K562 (cell line): Measurements from ENCODE around the gene CERS2. TPM values are rescaled to one million over a fixed set of nuclear protein-coding genes. Genes with fewer than 3 reads are reported as not detected.
A peak's percentile ranks its signal among the peaks of the same experiment; 100 is the strongest.

Experiments used
- ATAC-seq: fragments of 200-7000 bp; cut with Tn5 transposase; 3 replicates; pipeline ENCODE4 v1.9.1; 2020; ENCODE audit warnings: moderate library complexity
- BruUV-seq: library from RNA; stranded (reverse); fragments of 400-500 nt; replicated peaks from 2 replicates; lab custom pipeline; 2021; lab: Mats Ljungman, UMichigan
- CTCF ChIA-PET: fragments of 300-600 bp; formaldehyde crosslinking; extraction: SDS; loops from one replicate; lab custom pipeline; 2021; ENCODE audit warnings: low intra/inter-chr PET ratio; lab: Yijun Ruan, JAX
- POLR2A ChIA-PET: fragments of 300-600, 350-650 bp; sonication (Branson Sonifier 250); formaldehyde crosslinking; extraction: SDS; loops from one replicate; lab custom pipeline; 2021; ENCODE audit warnings: antibody characterized with exemption, inconsistent platforms; lab: Yijun Ruan, JAX
- DNase-seq, 4 experiments: peaks; one replicate each; pipeline versions ENCODE4 v3.0.0 to v3.0.0-alpha.2; 2011 to 2018; ENCODE audit warnings: low spot score in 3 of 4, mixed read lengths in 3 of 4; ENCODE audit errors: extremely low read depth in 1 of 4
- FAIRE-seq: peaks from 2 replicates; lab custom pipeline; 2011; peaks lifted over from hg19 to GRCh38; lab: Jason Lieb, UNC
- H2AFZ ChIP-seq: 2 replicates; pipeline ENCODE4 v1.6.0; 2011; ENCODE audit warnings: low read depth, low read length, control low read depth, inconsistent platforms
- H3K27ac ChIP-seq: fragments of 200-600 bp; 3 replicates; pipeline ENCODE4 v1.8.0; 2011; ENCODE audit warnings: low read depth, mild to moderate bottlenecking, control low read depth, inconsistent platforms, low read length, moderate library complexity, mixed read lengths; ENCODE audit errors: extremely low read depth
- H3K27me3 ChIP-seq, 2 experiments: fragments of 300-600 bp in 1 of 2; 2 replicates in 1 of 2; 3 replicates in 1 of 2; pipeline versions ENCODE4 v1.6.0 to v1.8.0; 2011; ENCODE audit warnings: inconsistent platforms in 2 of 2, low read length in 2 of 2, mild to moderate bottlenecking in 1 of 2, mixed read lengths in 1 of 2, moderate library complexity in 1 of 2; ENCODE audit not compliant: control insufficient read depth in 2 of 2, insufficient read depth in 2 of 2
- H3K36me3 ChIP-seq: fragments of 300-600 bp; 3 replicates; pipeline ENCODE4 v1.8.0; 2011; ENCODE audit warnings: mild to moderate bottlenecking, low read length, inconsistent platforms; ENCODE audit not compliant: control insufficient read depth, insufficient read depth
- H3K4me1 ChIP-seq, 2 experiments: fragments of 200-600 bp in 1 of 2; replicated peaks in 1 of 2; 2 replicates in 1 of 2; 3 replicates in 1 of 2; pipeline versions ENCODE4 v1.5.1 to v1.8.0; 2011; ENCODE audit warnings: inconsistent platforms in 2 of 2, low read length in 2 of 2, mild to moderate bottlenecking in 1 of 2, mixed read lengths in 1 of 2, moderate library complexity in 1 of 2; ENCODE audit not compliant: control insufficient read depth in 2 of 2, insufficient read depth in 2 of 2
- H3K4me2 ChIP-seq: 2 replicates; pipeline ENCODE4 v1.6.1; 2011; ENCODE audit warnings: low read length, control low read depth, inconsistent platforms, mixed read lengths; ENCODE audit not compliant: insufficient read depth
- H3K4me3 ChIP-seq: fragments of 200-600 bp; sonication (generic), shearing (Covaris generic); 2 replicates; pipeline ENCODE4 v1.5.1; 2016; ENCODE audit warnings: control low read depth, inconsistent platforms
- H3K79me2 ChIP-seq: fragments of 200-600 bp; 3 replicates; pipeline ENCODE4 v1.8.0; 2011; ENCODE audit warnings: low read length, inconsistent platforms; ENCODE audit not compliant: control insufficient read depth, insufficient read depth
- H3K9ac ChIP-seq, 2 experiments: 2 replicates each; pipeline versions ENCODE4 v1.6.0 to v1.6.1; 2011; ENCODE audit warnings: low read depth in 2 of 2, low read length in 2 of 2, control low read depth in 1 of 2, inconsistent platforms in 1 of 2, mild to moderate bottlenecking in 1 of 2, mixed read lengths in 1 of 2; ENCODE audit not compliant: insufficient read depth in 1 of 2
- H3K9me1 ChIP-seq: one replicate; pipeline ENCODE4 v1.6.0; 2011; ENCODE audit warnings: inconsistent platforms, mild to moderate bottlenecking, low read length, moderate library complexity; ENCODE audit not compliant: control insufficient read depth, insufficient read depth
- H3K9me3 ChIP-seq: replicated peaks from 2 replicates; pipeline ENCODE4 v1.5.1; 2011; ENCODE audit warnings: low read depth, low read length, inconsistent platforms; ENCODE audit not compliant: control insufficient read depth, insufficient read depth
- H4K20me1 ChIP-seq: replicated peaks from 2 replicates; pipeline ENCODE4 v1.6.1; 2011; ENCODE audit warnings: low read length, inconsistent platforms, mixed read lengths; ENCODE audit not compliant: control insufficient read depth, insufficient read depth
- CEBPB ChIP-seq: fragments of 450-650 bp; IDR thresholded peaks from 2 replicates; pipeline ENCODE4 v1.6.1; 2016; ENCODE audit warnings: missing genetic modification characterization, missing compliant biosample characterization
- HDAC2 ChIP-seq: fragments of 450-650 bp; IDR thresholded peaks from 2 replicates; pipeline ENCODE4 v1.6.1; 2016; ENCODE audit warnings: mild to moderate bottlenecking
- MAFG ChIP-seq: fragments of 450-650 bp; conservative IDR thresholded peaks from 2 replicates; pipeline ENCODE4 v1.6.1; 2016; ENCODE audit warnings: missing genetic modification characterization, missing compliant biosample characterization
- PHF8 ChIP-seq: fragments of 200-600 bp; sonication (generic); IDR thresholded peaks from 2 replicates; pipeline ENCODE4 v1.6.1; 2012; ENCODE audit warnings: mixed run types, mild to moderate bottlenecking, inconsistent platforms, low read length, moderate library complexity, borderline replicate concordance
- PRDM10 ChIP-seq: fragments of 450-650 bp; IDR thresholded peaks from 2 replicates; pipeline ENCODE4 v1.6.1; 2018; ENCODE audit not compliant: partially characterized antibody
- SREBF2 ChIP-seq: sonication (generic); formaldehyde crosslinking; IDR thresholded peaks from 2 replicates; pipeline ENCODE4 v1.4.0; 2020; ENCODE audit warnings: mild to moderate bottlenecking, missing genetic modification reagents
- TCF7L2 ChIP-seq: fragments of 150-350 bp; IDR thresholded peaks from 2 replicates; pipeline ENCODE4 v1.6.1; 2016; ENCODE audit warnings: low read depth, mild to moderate bottlenecking, low read length, moderate library complexity
- USF2 ChIP-seq: sonication (generic); formaldehyde crosslinking; IDR thresholded peaks from 2 replicates; pipeline ENCODE4 v1.5.0; 2020; ENCODE audit warnings: missing genetic modification reagents
- ZNF384 ChIP-seq: IDR thresholded peaks from 2 replicates; pipeline ENCODE4 v1.6.1; 2012; ENCODE audit warnings: low read depth, low read length, improper control_type of control experiment
- ZNF445 ChIP-seq: fragments of 250-450 bp; sonication (Bioruptor Pico); IDR thresholded peaks from 2 replicates; pipeline ENCODE4 v1.4.0; 2020; ENCODE audit warnings: low read depth, mild to moderate bottlenecking, moderate library complexity
- WGBS: fragments of 100-300 bp; shearing (Covaris generic); methylation state at CpG from one replicate; pipeline ENCODE4 v1.1.6; 2016; ENCODE audit warnings: low coverage, mixed read lengths; ENCODE audit not compliant: insufficient coverage; ENCODE audit errors: missing lambda C conversion rate; 5-methylcytosine and 5-hydroxymethylcytosine counted together
- in situ Hi-C: fragments of 300-500 bp; cut with MboI; formaldehyde crosslinking; loops from 4 replicates; pipeline ENCODE4 v1.15.0; 2018; ENCODE audit warnings: inconsistent platforms, mixed read lengths
- intact Hi-C: fragments of 100-400 bp; cut with micrococcal nuclease; formaldehyde crosslinking; loops from 2 replicates; pipeline ENCODE4 v1.14.2; 2022
- polyA plus RNA-seq, 8 experiments: library from polyadenylated mRNA; depleted of rRNA in 4 of 8; stranded (reverse) in 5 of 8; unstranded in 3 of 8; fragments of >200 nt; fragmentation: Nextera tagmentation in 2 of 8; fragmentation: Illumina TruSeq in 1 of 8; extraction: Ambion mirVana in 2 of 8; extraction: Trizol in 1 of 8; gene quantifications; 2 replicates each; pipeline versions ENCODE4 v1.2.1 to v1.2.3, GENCODE V29; 2011 to 2014; ENCODE audit warnings: inconsistent platforms in 1 of 8, missing spikeins in 1 of 8
- total RNA-seq, 7 experiments: library from RNA; depleted of rRNA in 6 of 7; stranded (reverse); fragments of >200 nt in 6 of 7; fragmentation: Illumina TruSeq in 2 of 7; extraction: Trizol in 2 of 7; gene quantifications; 2 replicates each; pipeline versions ENCODE4 v1.2.1 to v1.2.3, GENCODE V29; 2011 to 2021; ENCODE audit warnings: low replicate concordance in 1 of 7
- TF ChIP-seq, protein P1 (sequence below): fragments of 450-650 bp; IDR thresholded peaks from 2 replicates; pipeline ENCODE4 v1.7.1; 2018; ENCODE audit warnings: mild to moderate bottlenecking, low read depth; ENCODE audit not compliant: partially characterized antibody

CERS2 gene
- total and polyA plus RNA-seq, 9 of the 15 experiments (the other 6 are each of a cell fraction or from before 2014, with no cell fraction given) = 23.4 to 295 (median 132) TPM

DNA sequence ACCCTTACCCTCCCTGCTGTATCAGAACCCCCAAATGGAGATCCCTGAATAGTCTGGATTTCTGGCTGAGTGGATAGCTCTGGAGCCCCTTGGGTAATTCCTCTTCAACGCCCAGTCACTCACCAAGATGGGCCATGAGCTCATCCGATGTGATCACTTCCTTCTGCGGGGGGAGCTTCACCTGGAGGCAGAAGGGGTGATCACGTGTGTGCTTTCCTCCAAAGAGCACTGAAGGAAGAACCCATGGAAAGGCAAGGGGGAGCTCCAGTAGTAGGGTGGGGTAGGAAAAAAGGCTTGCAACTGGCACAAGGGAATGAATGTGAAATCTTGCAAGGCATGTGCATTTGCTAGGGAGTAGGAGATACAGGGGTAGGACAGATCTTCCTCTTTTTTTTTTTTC, 27.0 kb upstream of the CERS2 start:
- peak; percentile 54 to 68 (median 58) for DNase-seq
- H3K4me1 ChIP-seq = peaks cover 49 to 55% of the 10 kb centered on the region in 2 experiments
- 14% methylated on average over 4 of the region's 4 CpGs for WGBS
- peaks cover 7% of the 10 kb centered on the region; the same call in 2 of the 3 replicates for H3K36me3 ChIP-seq
- no peak overlapping the region for H2AFZ ChIP-seq
- H3K4me3 ChIP-seq = no peak overlapping the region
- CTCF ChIA-PET = no interaction called here
- H3K9me1 ChIP-seq = no peaks in the 10 kb centered on the region
- POLR2A ChIA-PET = interaction anchor here (0.6 to 2.0 kb wide), 12 partner anchors 10 to 882 kb away, joined by 3 to 7 read pairs (median 4); partner anchors contain the start of genes ANXA9 and MCL1
- peak overlapping the region; percentile 25 to 27; a peak in 1 of 4 replicates for H3K9ac ChIP-seq
- H3K9me3 ChIP-seq = no peaks in the 10 kb centered on the region
- no peaks in the 10 kb centered on the region for H4K20me1 ChIP-seq
- in situ Hi-C loops = no loop called here
- BruUV-seq = no TSS peak
- 0 out of 2 replicates have a peak overlapping the region, but pooled peaks have one; percentile 13 for H3K4me2 ChIP-seq
- peak; percentile 70 for FAIRE-seq
- peaks cover 9% of the 10 kb centered on the region; the same call in 1 of the 3 replicates for H3K79me2 ChIP-seq
- peak; percentile 61 for ATAC-seq
- intact Hi-C loops = no loop called here
- H3K27me3 ChIP-seq = no peaks in the 10 kb centered on the region
- peak overlapping the region; percentile 64; the same call in 2 of the 3 replicates for H3K27ac ChIP-seq
- TF ChIP-seq, protein P1, sequence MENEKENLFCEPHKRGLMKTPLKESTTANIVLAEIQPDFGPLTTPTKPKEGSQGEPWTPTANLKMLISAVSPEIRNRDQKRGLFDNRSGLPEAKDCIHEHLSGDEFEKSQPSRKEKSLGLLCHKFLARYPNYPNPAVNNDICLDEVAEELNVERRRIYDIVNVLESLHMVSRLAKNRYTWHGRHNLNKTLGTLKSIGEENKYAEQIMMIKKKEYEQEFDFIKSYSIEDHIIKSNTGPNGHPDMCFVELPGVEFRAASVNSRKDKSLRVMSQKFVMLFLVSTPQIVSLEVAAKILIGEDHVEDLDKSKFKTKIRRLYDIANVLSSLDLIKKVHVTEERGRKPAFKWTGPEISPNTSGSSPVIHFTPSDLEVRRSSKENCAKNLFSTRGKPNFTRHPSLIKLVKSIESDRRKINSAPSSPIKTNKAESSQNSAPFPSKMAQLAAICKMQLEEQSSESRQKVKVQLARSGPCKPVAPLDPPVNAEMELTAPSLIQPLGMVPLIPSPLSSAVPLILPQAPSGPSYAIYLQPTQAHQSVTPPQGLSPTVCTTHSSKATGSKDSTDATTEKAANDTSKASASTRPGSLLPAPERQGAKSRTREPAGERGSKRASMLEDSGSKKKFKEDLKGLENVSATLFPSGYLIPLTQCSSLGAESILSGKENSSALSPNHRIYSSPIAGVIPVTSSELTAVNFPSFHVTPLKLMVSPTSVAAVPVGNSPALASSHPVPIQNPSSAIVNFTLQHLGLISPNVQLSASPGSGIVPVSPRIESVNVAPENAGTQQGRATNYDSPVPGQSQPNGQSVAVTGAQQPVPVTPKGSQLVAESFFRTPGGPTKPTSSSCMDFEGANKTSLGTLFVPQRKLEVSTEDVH = peak; percentile 30
- TF ChIP-seq MAFG (tag) (no peak), USF2 (CRISPR knock-in tag) (peak; percentile 73), PRDM10 (peak; percentile 97), PHF8 (no peak), HDAC2 (peak; percentile 41; the same call in 1 of the 2 replicates), ZNF445 (CRISPR knock-in tag) (no peak), ZNF384 (peak; percentile 46; the same call in 1 of the 2 replicates), TCF7L2 (0 out of 2 replicates have a peak, but pooled peaks have one; percentile 53), CEBPB (0 out of 2 replicates have a peak, but pooled peaks have one; percentile 24), SREBF2 (no peak)
